Chondrocyte (in vitro differentiated cells): Measurements from ENCODE around the gene PSME3. TPM values are rescaled to one million over a fixed set of nuclear protein-coding genes. Genes with fewer than 3 reads are reported as not detected.

Source experiments
- DNase-seq: peaks from one replicate; pipeline ENCODE4 v3.0.0; 2021; ENCODE audit warnings: mixed read lengths, low spot score
- H3K27ac Mint-ChIP-seq: one replicate; pipeline ENCODE4 v1.8.0; 2021; ENCODE audit warnings: mild to moderate bottlenecking, moderate library complexity, mixed read lengths; ENCODE audit not compliant: unreplicated experiment
- H3K27me3 Mint-ChIP-seq: 2 replicates; pipeline ENCODE4 v1.8.0; 2021; ENCODE audit warnings: low read depth, mixed read lengths
- H3K36me3 Mint-ChIP-seq: 2 replicates; pipeline ENCODE4 v1.8.0; 2021; ENCODE audit warnings: low read depth, mixed read lengths
- H3K4me1 Mint-ChIP-seq: 2 replicates; pipeline ENCODE4 v1.8.0; 2021; ENCODE audit warnings: low read depth, mild to moderate bottlenecking, mixed read lengths
- H3K4me3 Mint-ChIP-seq: one replicate; pipeline ENCODE4 v1.8.0; 2021; ENCODE audit warnings: mild to moderate bottlenecking, moderate library complexity, mixed read lengths; ENCODE audit not compliant: unreplicated experiment
- H3K9me3 Mint-ChIP-seq: 2 replicates; pipeline ENCODE4 v1.8.0; 2021; ENCODE audit warnings: low read depth, mixed read lengths
- total RNA-seq: library from RNA; stranded (reverse); gene quantifications from 3 replicates; pipeline ENCODE4 v1.2.1, GENCODE V29; 2021
- TF ChIP-seq, protein P1 (sequence below): fragments of 200-600 bp; sonication (generic); IDR thresholded peaks from 2 replicates; pipeline ENCODE4 v1.5.0; 2021; ENCODE audit warnings: antibody characterized with exemption, mild to moderate bottlenecking, moderate library complexity

The PSME3 gene
- total RNA-seq, 1 donor from 2014 or later: 111 TPM

DNA sequence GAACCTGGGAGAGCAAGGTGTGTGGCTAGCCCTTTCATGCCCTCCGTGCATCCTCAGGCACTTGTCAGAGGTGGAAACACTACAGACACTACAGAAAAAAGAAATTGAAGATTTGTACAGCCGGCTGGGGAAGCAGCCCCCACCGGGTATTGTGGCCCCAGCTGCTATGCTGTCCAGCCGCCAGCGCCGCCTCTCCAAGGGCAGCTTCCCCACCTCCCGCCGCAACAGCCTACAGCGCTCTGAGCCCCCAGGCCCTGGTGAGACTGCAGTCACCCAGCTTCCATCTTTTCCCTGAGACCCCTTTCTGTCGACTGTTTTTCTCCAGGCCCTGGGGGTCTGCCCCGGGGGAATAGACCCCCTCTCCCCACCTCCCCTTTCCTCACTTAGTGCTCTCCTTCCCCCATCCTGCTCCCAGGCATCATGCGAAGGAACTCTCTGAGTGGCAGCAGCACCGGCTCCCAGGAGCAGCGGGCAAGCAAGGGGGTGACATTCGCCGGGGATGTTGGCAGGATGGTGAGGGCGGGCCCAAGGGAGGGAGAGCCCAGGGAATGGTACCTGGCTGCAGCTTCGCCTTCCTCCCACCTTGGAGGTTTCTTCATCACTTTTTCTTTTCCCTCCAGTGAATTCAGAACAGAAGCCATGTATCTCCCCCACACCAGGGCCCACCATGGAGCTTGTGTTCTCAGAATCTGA, 37.0 kb upstream of the PSME3 start:
- Mint-ChIP-seq H3K27me3 (no peaks in the 10 kb centered on the region), H3K4me3 (no peak overlapping the region)
- TF ChIP-seq, protein P1, sequence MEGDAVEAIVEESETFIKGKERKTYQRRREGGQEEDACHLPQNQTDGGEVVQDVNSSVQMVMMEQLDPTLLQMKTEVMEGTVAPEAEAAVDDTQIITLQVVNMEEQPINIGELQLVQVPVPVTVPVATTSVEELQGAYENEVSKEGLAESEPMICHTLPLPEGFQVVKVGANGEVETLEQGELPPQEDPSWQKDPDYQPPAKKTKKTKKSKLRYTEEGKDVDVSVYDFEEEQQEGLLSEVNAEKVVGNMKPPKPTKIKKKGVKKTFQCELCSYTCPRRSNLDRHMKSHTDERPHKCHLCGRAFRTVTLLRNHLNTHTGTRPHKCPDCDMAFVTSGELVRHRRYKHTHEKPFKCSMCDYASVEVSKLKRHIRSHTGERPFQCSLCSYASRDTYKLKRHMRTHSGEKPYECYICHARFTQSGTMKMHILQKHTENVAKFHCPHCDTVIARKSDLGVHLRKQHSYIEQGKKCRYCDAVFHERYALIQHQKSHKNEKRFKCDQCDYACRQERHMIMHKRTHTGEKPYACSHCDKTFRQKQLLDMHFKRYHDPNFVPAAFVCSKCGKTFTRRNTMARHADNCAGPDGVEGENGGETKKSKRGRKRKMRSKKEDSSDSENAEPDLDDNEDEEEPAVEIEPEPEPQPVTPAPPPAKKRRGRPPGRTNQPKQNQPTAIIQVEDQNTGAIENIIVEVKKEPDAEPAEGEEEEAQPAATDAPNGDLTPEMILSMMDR: no peak

DNA sequence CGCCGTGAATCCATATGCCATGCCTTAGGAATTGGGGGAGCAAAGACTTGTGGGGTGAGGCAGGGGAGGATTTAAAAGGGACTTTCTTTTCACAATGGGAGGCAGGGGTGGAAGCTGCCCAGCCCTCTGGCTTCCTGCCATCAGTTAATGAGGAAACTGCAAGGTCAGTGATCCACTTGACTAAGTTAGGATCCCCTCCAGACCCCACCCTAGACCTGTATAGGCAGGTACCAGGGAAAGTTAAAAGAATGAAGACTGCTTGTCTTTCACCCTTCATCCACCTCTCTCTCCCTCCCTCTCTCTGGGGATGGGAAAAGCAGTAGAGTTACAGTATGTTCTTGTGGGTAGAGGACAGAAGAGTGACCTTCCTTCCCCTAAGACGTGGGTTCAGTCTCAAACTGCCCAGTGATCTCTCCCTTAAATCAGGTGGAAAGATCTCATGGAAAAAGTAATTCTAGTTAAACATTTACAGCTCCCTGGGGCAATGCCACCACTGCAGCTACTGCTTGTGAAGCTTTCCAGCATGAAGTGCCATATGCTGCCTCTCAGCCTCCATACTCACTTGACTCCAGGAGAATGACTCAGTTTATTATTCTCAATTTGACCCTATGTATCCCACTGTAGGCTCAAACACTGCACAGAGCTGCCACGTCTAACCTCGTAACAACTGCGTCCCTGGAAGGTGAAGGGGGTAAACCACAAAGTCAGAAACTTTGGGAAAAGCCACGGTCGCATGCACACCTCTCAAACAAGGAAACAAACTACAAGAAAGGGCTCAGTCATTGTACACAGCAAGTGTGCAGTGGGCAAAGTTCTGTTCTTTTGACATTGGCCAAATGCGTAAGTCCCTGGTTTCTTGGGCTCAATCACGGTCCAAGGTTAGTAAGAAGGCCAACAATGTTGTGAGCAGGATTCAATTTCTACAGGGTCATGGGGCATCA, 35.9 kb upstream of the PSME3 start:
- H3K9me3 Mint-ChIP-seq: no peaks in the 10 kb centered on the region
- no peak overlapping the region for H3K27ac Mint-ChIP-seq
- TF ChIP-seq, protein P1: no peak
- peaks cover 21% of the 10 kb centered on the region for H3K4me1 Mint-ChIP-seq
- peak overlapping the region; percentile 90 for H3K4me3 Mint-ChIP-seq
- H3K27me3 Mint-ChIP-seq: no peaks in the 10 kb centered on the region
- no peak for DNase-seq
- H3K36me3 Mint-ChIP-seq: no peaks in the 10 kb centered on the region

More for the DNA sequence above, 37.0 kb upstream of the PSME3 start:
- Mint-ChIP-seq H3K36me3 (no peaks in the 10 kb centered on the region), H3K9me3 (no peaks in the 10 kb centered on the region), H3K27ac (no peak overlapping the region), H3K4me1 (peaks cover 21% of the 10 kb centered on the region)
- DNase-seq: no peak

GRCh38 chr17:42798011-42798382, 35.2 kb upstream of the PSME3 start:
- Mint-ChIP-seq H3K27ac (peak overlapping the region; percentile 84), H3K4me1 (peaks cover 24% of the 10 kb centered on the region), H3K27me3 (no peaks in the 10 kb centered on the region), H3K4me3 (peak overlapping the region; percentile 90), H3K9me3 (no peaks in the 10 kb centered on the region), H3K36me3 (no peaks in the 10 kb centered on the region)
- no peak for DNase-seq
- TF ChIP-seq, protein P1: no peak

- Mint-ChIP-seq H3K36me3 (no peaks in the 10 kb centered on the region), H3K27me3 (no peaks in the 10 kb centered on the region), H3K9me3 (no peaks in the 10 kb centered on the region), H3K27ac (peak within 1 kb of the TSS; percentile 84), H3K4me1 (peaks cover 28% of the 10 kb centered on the region), H3K4me3 (peak within 1 kb of the TSS; percentile 90)
- TF ChIP-seq, protein P1: peak; percentile 53
- DNase-seq: no peak
Observed at GRCh38 chr17:42798383-42799380, 34.5 kb upstream of the PSME3 start, which contains the start of the genes CNTD1 and COA3. CNTD1 (plus strand) TSS chr17:42798861; CDS start chr17:42799068, 207 bp downstream. COA3 (minus strand) TSS chr17:42798704; CDS start chr17:42798681, 23 bp downstream.
